Choroid plexus epithelial cell (primary cell): ENCODE results near the gene IQCM.
"Not testable (repeated sequence)": the region's sequence is repeated elsewhere in the genome, so short reads cannot be mapped to it uniquely, and the experiment has no call there.

Source experiments
- DNase-seq: peaks from one replicate; pipeline ENCODE4 v3.0.0-alpha.2; 2010; ENCODE audit warnings: low read depth
- H3K4me3 ChIP-seq: 2 replicates; pipeline ENCODE4 v1.5.1; 2011; ENCODE audit warnings: low read depth, mild to moderate bottlenecking, control low read depth, low read length, moderate library complexity
- TF ChIP-seq, protein P1 (sequence below): conservative IDR thresholded peaks from 2 replicates; pipeline ENCODE4 v1.5.1; 2011; ENCODE audit warnings: low read depth, mild to moderate bottlenecking, control low read depth, inconsistent platforms, low read length, moderate library complexity

Gene IQCM

DNA sequence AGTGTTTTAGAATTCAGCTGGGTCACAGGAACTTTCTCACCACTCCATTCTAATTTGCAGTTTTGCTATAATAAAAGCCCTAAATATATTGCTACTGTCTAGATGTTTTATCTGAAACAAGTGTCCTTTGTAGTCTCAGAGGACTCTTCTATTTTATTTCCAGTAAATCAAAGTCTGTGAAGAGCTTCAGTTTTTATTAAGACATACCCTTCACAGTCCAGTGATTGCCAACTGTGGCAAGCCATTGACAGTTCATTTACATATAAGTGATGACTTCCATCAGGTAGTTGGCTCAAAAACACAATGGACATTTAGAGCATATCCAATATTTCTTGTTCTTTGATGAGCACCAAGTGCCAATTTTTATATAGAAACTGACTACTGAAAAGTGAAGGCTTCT, 466.1 kb downstream of the IQCM start:
- TF ChIP-seq, protein P1, sequence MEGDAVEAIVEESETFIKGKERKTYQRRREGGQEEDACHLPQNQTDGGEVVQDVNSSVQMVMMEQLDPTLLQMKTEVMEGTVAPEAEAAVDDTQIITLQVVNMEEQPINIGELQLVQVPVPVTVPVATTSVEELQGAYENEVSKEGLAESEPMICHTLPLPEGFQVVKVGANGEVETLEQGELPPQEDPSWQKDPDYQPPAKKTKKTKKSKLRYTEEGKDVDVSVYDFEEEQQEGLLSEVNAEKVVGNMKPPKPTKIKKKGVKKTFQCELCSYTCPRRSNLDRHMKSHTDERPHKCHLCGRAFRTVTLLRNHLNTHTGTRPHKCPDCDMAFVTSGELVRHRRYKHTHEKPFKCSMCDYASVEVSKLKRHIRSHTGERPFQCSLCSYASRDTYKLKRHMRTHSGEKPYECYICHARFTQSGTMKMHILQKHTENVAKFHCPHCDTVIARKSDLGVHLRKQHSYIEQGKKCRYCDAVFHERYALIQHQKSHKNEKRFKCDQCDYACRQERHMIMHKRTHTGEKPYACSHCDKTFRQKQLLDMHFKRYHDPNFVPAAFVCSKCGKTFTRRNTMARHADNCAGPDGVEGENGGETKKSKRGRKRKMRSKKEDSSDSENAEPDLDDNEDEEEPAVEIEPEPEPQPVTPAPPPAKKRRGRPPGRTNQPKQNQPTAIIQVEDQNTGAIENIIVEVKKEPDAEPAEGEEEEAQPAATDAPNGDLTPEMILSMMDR: no peak
- DNase-seq: no peak
- no peak overlapping the region for H3K4me3 ChIP-seq

DNA sequence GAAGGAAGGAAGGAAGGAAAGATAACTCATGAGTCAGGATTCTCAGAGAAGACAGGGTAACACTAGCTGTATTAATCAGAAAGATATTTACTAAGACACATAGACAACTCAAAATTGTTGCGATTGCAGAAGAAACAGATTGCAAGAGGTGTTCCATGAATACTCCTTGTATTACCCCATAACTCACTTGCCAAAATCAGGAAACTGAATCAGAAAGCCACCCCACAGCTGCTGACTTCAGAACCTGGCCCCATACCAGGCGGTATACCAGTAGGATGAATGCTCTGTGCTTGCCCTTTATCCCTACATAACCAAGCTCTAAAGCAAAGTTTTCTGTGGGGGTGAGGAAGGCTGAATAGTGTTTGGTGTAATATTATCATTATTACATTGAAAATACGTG, 468.5 kb downstream of the IQCM start:
- DNase-seq: peak; percentile 16
- TF ChIP-seq, protein P1: no peak
- H3K4me3 ChIP-seq: no peak overlapping the region

DNA sequence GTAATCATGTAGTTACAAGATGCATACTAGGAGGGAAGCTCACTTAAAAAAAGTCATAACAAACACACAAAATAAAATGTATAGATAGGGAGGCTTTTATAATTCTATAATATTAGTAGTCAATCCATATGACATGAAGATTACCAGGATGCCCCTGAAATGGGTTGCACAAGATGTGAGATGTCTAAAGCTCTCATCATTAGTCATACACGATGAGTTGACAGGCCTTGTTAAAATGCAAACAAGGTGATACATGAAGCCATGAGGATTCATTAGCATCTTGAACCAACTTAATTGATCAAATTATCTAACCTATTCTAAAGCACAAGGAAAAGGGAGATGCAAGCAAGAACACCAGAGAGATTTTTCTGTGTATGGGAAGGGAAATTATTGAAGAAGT, 470.2 kb downstream of the IQCM start:
- DNase-seq: no peak
- H3K4me3 ChIP-seq: no peak overlapping the region
- TF ChIP-seq, protein P1: no peak

DNA sequence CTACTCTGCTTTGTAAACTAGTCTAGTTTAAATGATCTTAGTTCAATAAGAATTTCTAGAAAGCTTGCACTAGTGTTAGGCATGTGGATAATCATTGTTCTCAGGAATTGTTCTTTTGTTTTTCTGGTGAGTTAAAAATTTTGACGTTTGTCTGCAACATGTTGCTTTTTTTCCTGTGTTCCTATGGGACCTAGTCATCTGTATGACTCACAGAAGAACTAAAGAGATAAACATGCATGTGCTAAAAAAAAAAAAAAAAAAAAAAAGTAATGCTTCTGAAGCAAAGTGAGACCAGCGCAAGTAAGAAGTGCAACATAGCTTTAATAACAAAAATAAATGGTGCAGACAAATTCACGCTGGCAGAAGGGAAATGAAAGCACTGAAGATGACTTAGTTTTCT, 471.2 kb downstream of the IQCM start:
- H3K4me3 ChIP-seq: no peak overlapping the region
- TF ChIP-seq, protein P1: no peak
- DNase-seq: peak; percentile 68

DNA sequence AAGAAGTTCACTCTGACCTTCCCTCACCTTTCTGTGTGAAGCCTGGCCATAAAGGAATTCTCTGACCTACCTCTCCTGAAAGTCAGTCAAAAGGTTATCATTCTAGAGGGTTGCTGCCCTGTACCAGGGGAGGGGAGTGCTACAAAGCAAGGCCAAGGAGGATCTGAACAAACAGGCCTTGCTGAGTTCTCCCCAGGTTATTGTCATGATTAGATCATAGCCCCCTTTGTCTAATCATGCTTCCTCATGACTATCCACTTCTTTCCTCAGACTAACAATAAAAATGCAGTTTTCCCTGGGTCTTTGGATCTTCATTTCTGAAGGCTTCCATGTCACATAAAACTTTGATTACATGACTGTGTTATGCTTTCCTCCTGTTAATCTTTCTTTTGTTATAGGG, 472.0 kb downstream of the IQCM start:
- DNase-seq: no peak
- TF ChIP-seq, protein P1: no peak
- H3K4me3 ChIP-seq: no peak overlapping the region

DNA sequence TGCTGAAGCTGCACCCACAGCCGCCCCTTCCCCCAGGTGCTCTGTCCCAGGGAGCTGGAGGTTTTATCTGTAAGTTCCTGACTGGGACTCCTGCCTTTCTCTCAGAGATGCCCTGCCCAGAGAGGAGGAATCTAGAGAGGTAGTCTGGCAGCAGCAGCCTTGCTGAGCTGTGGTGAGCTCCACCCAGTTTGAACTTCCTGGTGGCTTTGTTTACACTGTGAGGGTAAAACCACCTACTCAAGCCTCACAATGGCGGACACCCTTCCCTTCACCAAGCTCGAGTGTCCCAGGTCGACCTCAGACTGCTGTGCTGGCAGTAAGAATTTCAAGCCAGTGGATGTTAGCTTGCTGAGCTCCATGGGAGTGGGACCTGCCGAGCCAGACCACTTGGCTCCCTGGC, 474.5 kb downstream of the IQCM start:
- H3K4me3 ChIP-seq, DNase-seq: not testable (repeated sequence)

DNA sequence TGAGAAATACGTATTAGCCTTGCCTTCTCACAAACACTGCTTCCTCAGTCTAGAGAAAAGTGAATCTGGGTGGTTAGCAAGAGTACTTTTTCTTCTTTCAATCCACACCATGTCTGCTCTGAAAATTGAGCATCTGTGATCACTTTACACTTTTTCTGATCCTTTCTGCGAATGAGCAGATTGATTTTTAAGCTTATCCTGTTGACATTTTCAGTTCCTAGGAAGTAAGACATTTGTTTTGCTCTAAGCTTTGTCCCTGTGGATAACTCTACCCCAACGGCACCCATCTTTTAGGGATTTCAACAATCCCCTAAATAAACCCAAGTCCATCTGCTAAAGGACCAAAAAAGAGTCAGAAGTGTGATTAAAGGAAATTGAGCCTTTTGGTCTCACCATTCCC, 487.5 kb downstream of the IQCM start:
- TF ChIP-seq, protein P1: no peak
- no peak for DNase-seq
- H3K4me3 ChIP-seq: no peak overlapping the region

DNA sequence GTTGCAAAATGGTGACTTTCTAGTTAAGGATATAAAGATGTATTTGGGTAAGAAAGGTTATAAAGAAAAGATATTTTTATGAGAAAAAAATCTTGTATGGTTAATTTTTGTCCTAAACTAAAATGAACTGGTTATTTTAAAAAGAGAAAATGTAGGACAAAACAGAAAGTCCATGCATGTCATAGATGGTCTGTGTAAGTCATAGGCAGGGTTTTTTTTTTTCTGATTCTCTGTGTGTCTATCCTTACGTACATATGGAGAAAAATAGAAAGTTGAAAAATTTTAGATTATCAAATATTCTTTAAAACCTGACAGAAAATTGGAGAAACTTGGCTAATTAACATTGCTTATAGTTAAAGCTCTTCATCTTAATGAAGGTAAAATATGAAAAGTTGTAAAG, 493.4 kb downstream of the IQCM start:
- no peak for DNase-seq
- TF ChIP-seq, protein P1: no peak
- no peak overlapping the region for H3K4me3 ChIP-seq
